GM18861 (cell line): ENCODE data around the gene AARSD1.
"Not testable (repeated sequence)": the region's sequence is repeated elsewhere in the genome, so short reads cannot be mapped to it uniquely, and the experiment has no call there.

ENCODE experiments used
- ATAC-seq: cut with Tn5 transposase; IDR thresholded peaks from one replicate; pipeline ENCODE4 v1.9.1; 2021; ENCODE audit not compliant: unreplicated experiment

Gene AARSD1, protein sequence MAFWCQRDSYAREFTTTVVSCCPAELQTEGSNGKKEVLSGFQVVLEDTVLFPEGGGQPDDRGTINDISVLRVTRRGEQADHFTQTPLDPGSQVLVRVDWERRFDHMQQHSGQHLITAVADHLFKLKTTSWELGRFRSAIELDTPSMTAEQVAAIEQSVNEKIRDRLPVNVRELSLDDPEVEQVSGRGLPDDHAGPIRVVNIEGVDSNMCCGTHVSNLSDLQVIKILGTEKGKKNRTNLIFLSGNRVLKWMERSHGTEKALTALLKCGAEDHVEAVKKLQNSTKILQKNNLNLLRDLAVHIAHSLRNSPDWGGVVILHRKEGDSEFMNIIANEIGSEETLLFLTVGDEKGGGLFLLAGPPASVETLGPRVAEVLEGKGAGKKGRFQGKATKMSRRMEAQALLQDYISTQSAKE

DNA sequence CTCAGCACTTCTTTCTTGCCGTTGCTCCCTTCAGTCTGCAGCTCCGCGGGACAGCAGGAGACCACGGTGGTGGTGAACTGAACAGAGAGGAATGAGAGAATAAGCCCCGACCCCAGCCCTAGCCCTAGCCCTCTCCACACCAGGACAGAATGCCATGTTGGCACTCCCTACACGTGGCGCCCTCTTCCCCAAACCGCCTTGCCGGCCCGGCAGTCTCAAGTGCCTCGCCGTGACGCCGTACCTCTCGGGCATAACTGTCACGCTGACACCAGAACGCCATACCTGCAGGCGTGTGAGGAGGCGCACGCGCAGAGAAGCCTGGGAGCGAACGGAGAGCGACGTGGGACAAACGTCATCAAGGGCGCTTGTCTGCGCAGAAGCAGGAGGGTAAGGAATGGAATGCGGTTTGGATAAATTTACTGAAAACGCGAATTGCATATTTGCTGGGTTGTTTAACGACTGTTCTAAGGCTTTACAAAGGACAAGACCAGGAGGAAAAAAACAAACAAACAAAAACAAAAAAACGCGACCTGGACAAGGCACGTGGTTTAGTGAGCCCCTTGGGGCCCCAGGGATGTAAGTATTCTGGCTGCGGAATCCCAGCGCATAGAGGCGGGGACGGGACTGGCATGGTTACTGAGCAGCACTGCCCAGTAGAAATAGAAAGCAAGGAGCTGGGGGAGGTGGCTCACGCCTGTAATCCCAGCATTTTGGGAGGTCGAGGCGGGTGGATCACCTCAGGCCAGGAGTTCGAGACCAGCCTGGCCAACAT lies at the start of gene AARSD1:
AARSD1 (minus strand) TSS at position 294 of the 772 bp plus-strand sequence; CDS start at position 280, 14 bp downstream.
- peak; percentile 77 for ATAC-seq

DNA sequence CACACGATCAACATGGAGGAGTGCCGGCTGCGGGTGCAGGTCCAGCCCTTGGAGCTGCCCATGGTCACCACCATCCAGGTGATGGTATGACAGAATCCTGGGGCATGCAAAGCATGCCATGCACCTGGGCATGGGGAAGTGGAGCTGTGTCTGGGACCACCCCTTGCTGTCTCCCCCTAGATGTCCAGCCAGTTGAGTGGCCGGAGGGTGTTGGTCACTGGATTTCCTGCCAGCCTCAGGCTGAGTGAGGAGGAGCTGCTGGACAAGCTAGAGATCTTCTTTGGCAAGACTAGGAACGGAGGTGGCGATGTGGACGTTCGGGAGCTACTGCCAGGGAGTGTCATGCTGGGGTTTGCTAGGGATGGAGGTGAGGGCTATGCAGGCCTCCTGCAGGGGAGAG lies 49.0 kb upstream of the AARSD1 start:
- no peak for ATAC-seq

DNA sequence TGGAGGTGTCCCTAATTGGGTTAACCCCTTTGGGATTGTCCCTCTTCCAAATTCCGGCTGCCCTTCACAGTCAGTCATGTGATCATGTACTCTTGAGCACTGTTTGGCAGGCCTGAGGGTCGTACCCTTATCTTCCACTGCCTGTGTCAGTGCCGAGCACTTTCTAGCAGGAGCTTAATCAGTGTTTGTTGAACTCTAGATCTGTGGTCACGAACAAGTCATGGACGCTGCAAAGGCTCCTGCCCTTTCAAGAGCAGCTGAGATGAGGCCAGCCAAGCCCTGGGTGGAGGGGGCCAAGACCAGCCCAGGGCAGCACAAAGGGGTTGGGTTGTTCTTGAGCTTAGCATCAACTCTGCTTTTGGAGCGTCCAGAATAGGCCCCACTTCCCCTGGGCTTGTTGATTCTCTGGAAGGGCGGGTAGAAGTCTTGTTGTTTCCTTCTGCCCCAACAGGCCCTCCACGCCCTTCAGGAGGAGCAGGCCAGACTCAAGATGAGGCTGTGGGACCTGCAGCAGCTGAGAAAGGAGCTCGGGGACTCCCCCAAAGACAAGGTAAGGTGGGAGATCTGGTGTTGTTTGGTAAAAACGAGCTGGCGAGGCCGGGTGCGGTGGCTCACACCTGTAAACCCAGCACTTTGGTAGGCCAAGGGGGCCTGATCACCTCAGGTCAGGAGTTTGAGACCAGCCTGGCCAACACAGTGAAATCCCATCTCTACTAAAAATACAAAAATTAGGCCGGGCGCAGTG lies 47.6 kb upstream of the AARSD1 start:
- ATAC-seq, result no peak

DNA sequence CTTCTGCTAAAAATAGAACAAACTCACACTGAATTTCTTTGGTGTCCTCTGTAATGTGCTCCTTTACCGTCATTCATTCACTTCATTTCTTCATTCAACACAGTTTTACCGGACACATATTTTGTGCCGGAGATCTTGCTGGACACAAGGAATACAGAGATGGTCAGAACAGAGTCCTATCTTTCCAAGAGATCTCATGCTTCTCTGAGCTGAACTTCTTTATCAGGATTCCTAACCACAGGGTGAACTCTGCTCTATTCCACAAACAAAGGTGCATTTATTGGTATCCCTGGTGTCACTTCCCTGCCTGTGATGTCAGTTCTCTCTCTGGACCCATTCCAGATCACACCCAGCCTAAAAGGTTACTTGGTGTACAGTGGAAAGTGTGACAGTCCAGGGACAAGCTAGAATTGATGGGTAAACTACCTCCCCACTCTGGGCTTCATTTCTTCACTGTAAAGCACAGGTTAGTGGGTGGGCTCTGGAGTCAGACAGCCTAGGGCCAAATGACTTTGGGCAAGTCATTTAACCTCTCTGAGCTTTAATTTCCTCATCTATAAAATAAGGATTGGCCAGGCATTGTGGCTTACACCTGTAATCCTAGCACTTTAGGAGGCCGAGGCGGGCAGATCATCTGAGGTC lies 46.5 kb upstream of the AARSD1 start:
- no peak for ATAC-seq

DNA sequence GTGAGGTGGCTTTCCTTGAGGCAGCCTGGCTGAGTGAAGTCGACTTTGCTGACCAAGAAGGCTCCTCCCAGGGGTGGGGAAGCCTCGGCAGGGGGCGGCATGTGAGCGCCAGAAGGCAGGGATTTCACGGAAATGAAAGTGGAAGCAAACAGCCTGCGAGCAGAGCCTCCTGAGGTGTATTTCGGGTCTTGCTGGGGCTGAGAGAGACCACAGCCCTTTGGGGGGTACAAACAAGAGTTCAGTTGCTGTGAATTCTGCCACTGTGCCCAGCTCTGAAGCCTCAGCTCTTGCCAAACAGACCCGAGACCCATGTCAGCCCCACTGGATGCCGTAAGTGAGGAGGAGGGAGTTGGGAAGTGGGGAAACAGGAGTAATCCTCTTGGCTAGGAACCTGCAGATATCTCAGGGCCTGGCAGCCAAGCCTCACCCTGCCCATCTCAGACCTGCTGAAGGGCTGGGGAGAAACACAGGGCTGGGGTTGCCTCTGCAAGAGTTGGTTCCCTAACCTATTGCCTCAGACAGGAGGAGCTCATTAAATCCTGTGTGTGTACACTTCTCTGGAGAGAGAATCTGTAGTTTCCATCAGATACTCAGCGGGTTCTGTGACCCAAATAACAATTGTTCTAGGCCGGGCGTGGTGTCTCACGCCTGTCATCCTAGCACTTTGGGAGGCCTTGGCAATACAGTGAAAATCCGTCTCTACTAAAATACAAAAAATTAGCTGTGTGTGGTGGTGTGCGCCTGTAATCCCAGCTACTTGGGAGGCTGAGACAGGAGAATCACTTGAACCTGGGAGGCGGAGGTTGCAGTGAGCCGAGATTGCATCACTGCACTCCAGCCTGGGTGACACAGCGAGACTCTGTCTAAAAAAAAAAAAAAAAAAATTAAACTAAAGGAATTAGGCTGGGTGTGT lies 42.6 kb upstream of the AARSD1 start, which contains the start of gene IFI35:
IFI35 (plus strand) TSS at position 146 of the 913 bp plus-strand sequence; CDS start at position 310, 164 bp downstream.
- ATAC-seq, result peak; percentile 81

DNA sequence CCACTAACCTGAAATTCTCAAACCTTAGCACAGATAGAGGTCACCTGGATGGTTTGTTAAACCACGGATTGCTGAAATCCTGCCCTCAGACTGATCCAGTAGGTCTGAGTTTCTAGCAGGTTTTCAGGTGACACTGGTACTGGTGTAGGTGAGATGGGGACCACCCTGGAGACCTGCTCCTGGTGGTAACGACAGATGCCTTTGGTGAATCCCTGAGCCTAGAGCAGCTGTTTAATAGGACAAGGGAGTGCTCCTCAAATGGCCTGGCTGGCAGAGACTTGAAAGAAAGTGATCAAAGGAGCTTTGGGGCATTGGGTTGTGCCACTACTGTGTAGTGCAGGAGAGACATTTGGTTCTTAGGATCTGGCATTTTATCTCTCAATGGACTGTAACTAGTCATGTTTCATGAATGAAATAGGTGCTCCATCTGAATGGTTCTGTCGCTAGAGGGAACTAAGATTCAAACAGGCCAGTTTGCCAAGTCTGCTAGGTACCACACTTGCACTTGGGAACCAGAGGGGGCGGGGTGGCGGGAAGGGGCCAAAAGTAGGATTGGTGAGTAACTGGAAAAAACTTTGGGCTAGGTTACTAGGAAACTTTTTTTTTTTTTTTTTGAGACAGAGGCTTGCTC lies 39.4 kb upstream of the AARSD1 start:
- no peak for ATAC-seq

DNA sequence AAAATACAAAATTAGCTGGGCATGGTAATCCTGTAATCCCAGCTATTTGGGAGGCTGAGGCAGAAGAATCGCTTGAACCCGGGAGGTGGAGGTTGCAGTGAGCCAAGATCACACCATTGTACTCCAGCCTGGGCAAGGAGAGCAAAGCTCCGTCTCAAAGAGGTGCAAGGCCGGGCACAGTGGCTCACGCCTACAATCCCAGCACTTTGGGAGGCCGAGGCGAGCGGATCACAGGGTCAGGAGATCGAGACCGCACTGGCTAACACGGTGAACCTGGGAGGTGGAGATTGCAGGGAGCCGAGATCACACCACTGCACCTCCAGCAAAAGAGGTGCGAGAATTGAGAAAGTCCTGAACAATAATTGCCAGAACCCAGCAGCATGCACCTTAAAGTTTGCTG lies 36.6 kb upstream of the AARSD1 start:
- not testable (repeated sequence) for ATAC-seq

DNA sequence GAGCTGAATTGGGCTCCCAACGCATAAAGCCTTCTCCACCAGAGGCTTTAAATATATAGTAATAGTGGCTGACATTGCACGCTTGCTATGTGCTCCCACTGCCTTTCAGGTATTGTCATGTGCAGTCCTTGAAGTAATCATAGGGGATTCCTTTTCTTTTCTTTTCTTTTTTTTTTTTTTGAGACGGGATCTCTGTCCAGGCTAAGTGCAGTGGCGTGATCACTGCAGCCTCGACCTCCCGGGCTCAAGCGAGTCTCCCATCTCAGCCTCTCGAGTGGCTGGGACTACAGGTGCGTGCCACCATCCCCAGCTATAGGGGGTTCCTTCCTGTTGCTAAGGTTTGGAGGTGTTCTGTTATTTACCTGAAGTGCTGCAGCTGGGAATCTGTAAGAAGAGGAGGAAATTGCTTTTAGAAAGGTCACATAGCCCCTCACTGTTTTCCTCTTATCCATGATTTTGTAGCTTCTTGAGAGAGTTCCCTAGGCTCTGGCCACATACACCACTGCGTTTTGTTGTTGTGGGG lies 34.8 kb upstream of the AARSD1 start:
- no peak for ATAC-seq

DNA sequence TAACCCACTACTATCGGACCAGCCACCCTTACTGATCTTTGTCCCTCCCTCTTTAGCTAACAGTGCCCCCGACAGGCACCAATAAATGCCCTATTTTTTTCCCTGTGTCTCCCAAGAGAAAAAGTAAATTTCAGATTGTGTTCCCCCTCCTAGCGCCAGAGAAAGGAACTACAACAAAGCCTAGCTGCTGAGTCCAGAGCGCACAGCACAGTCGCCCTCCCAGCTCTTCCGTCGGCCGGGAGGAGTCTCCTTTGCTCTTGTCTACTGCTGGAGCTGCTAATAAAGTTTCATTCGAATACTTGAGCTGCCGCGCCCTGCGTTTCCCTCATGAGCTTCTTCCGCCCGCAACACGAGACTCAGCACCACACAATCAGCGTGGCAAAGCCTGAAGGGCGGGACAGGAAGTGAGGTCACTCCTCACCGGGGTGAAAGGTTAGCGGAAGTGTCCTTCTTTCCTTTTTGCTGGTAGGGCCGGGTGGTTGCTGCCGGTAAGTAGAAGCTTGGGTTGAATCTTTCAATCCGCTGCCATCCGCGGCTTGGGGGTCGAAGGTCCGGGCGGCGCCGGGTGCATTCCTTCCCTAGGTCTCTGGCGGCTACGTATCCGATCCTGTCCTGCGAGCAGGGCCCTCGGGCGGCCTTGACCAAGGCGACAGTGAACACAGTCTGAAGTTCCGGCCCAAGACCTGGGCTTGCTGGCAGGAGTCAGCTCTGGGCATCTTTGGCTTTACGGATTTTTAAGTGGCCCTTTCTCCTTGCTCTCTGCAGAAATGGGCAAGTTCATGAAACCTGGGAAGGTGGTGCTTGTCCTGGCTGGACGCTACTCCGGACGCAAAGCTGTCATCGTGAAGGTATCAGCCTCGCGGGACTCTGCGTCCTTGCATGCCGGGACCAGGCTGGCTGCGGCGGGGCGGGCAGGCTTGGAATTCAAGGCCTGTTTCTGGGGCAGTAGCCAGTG lies 34.0 kb upstream of the AARSD1 start, which contains the start of gene RPL27:
RPL27 (plus strand) TSS at position 436 of the 955 bp plus-strand sequence; CDS start at position 768, 332 bp downstream.
- peak; percentile 86 for ATAC-seq

DNA sequence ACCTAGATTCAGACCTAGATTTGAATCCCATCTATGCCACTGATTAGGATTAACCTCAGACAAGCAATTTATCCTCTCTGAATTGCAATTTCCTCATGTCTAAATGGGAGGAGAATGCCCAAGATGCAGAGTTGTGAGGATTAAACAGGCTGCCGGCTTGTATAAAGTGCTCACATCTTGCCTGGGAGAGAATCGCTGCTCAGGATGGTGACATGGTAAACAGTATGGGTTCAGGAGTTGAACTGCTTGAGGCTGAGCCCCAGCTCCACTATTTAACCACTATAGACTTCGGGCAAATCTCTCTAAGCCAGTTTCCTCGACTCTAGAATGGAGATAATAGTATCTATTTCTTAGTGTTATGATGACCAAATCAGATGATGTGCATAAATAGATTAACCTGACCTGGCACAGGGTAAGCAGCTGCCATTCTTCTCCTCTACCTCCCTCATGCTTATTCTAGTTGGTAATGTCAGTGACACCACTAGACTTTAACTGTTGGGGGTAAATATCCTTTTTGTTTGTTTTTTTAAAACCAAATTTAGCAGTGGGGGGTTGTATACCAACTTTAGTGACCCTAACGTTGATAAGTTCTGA lies 33.2 kb upstream of the AARSD1 start:
- ATAC-seq, result no peak

DNA sequence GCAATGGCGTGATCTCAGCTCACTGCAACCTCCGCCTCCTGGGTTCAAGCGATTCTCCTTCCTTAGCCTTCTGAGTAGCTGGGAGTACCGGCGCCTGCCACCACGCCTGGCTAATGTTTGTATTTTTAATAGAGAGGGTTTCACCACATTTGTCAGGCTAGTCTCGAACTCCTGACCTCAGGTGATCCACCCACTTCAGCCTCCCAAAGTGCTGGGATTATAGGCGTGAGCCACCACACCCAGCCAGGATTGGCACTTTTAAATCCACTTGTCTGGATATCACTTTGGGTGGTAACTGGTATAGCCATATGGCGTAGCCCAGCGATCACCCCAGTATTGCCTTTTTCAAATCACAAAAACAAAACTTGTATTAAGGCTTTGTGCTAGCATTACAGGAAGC lies 29.7 kb upstream of the AARSD1 start:
- not testable (repeated sequence) for ATAC-seq

DNA sequence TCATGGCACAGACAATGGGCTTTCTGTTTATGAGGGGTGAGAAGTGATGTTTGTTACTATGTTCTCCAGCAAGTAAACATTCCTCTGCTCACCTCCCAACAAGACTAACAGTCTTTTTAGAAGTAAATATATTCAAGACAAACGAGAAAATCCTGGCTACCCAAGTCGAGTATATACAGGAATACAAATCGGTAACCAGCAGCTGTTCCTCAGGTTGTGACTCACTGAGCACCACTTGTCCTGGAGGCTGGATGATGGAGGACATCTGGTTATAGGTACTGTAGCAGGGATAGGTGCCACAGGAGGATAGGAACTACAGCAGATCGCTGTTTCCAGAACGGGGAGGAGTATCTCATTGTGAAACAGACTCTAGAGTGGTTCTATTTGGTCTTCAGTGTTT lies 28.6 kb upstream of the AARSD1 start:
- no peak for ATAC-seq

DNA sequence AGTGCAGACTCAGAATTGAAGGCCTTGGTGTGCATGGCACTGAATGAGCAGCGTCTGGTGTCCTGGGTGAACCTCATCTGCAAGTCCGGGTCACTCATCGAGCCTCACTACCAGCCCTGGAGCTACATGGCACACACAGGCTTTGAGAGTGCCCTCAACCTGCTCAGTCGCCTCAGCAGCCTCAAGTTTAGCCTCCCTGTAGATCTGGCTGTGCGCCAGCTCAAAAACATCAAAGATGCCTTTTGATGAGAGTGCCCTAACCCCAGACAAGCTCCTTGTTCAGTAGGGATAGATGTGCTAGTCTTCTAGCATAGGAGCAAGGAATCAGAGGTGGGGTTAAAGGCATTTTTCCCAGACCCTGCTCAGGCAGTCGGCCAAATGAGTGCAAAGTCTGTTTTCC lies 27.2 kb upstream of the AARSD1 start:
- ATAC-seq, result no peak

DNA sequence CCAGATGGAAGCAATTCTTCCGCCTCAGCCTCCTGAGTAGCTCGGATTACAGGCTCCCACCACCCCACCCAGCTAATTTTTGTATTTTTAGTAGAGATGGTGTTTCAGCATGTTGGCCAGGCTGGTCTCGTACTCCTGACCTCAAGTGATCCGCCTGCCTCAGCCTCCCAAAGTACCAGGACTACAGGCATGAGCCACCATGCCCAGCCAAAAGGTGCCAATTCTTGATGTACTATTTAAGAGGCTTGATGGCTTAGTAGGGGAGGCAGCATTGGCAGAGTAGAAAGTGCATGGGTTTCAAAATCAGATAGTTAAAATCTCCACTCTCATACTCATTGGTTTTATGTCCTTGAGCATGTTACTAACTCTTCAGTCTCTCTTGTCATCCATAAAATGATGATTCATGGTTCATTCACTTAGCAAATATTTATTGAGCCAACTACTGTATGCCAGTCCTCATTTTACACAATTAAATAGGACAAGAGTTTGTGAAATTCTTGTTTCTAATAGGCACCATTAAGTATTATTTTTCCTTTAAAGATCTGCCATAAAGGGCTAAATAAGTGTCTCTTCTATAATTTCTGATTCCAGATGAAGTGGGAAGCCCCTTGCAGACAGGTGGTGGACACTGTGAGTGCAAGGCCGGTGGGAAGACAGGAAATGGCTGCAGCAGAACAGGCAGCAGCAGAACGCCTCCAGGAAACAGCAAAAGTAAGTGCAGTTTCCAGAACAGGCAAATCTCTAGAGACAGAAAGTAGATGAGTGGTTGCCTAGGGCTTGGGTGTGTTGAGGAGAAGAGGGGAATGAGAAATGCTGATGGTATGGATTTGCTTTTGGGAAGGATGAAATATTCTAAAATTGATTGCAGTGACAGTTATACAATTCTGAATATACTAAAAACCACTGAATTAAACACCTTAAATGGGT lies 25.7 kb upstream of the AARSD1 start:
- ATAC-seq, result no peak

DNA sequence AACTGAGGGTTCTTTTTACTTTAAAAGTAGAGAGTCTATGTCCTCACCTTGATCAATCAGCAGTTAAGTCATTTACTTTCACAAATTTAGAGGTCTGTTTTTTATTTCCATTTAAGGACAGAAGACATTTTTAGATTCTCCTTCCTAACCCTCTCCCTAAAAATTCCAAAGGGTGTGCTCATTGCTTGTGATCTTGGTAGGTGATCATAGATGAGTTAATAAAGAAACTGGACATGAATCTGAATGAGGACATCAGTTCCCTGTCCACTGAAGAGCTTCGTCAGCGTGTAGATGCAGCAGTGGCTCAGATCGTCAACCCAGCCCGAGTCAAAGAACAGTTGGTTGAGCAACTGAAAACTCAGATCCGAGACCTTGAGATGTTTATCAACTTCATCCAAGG lies 24.9 kb upstream of the AARSD1 start:
- ATAC-seq, result no peak

DNA sequence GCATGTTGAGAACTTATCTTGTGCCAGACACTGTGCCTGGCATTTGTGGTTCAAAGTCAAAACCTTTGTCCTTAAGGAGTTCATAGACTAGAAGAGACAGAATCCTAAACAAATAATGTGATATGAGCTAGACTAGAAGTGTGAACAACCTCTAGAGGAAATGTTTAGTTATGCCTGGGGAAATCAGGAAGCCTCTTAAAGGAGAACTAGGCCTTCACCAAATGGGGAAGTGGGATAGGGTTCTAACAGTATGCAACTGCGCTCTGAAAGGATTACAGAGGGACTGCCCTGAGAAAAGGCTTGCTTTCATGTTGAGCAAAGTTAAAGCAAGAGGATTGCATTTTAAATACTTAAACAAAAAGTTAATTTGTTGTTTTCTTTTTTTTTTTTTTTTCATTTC lies 21.0 kb upstream of the AARSD1 start:
- ATAC-seq, result no peak
